Upper lobe of left lung (tissue), 4 donors: ENCODE measurements around the gene RPP14.

Experiments used
- POLR2A ChIP-seq, 4 donors: fragments of 450-650 bp; IDR thresholded peaks; one replicate each; pipeline ENCODE4 v1.5.1; 2016 to 2017; ENCODE audit warnings: antibody characterized with exemption in 4 of 4, mild to moderate bottlenecking in 2 of 4
- POLR2AphosphoS5 ChIP-seq, 2 donors: sonication (generic); formaldehyde crosslinking; IDR thresholded peaks; one replicate each; pipeline ENCODE4 v1.5.1; 2017; ENCODE audit warnings: antibody characterized with exemption in 2 of 2
- TF ChIP-seq, protein P1 (sequence below), 6 experiments: fragments of 450-650 bp in 4 of 6; fragments of 200-600 bp in 2 of 6; sonication (generic) in 2 of 6; IDR thresholded peaks; one replicate each; pipeline ENCODE4 v1.5.1; 2016 to 2019; ENCODE audit warnings: antibody characterized with exemption in 6 of 6

- TF ChIP-seq, protein P1, sequence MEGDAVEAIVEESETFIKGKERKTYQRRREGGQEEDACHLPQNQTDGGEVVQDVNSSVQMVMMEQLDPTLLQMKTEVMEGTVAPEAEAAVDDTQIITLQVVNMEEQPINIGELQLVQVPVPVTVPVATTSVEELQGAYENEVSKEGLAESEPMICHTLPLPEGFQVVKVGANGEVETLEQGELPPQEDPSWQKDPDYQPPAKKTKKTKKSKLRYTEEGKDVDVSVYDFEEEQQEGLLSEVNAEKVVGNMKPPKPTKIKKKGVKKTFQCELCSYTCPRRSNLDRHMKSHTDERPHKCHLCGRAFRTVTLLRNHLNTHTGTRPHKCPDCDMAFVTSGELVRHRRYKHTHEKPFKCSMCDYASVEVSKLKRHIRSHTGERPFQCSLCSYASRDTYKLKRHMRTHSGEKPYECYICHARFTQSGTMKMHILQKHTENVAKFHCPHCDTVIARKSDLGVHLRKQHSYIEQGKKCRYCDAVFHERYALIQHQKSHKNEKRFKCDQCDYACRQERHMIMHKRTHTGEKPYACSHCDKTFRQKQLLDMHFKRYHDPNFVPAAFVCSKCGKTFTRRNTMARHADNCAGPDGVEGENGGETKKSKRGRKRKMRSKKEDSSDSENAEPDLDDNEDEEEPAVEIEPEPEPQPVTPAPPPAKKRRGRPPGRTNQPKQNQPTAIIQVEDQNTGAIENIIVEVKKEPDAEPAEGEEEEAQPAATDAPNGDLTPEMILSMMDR (IDR thresholded peaks at IDR 0.05): no peak
- TF ChIP-seq POLR2AphosphoS5 (IDR thresholded peaks at IDR 0.05): no peak
- no peak for TF ChIP-seq POLR2A (IDR thresholded peaks at IDR 0.05)
Measured at GRCh38 chr3:58341376-58341775, 35.3 kb downstream of the RPP14 start.
